HL-60 (cell line): ENCODE measurements around the gene SLC8A2.
"Not testable (repeated sequence)": the region's sequence is repeated elsewhere in the genome, so short reads cannot be mapped to it uniquely, and the experiment has no call there.

ENCODE experiments used
- CTCF ChIP-seq: IDR thresholded peaks from one replicate; pipeline ENCODE4 v1.5.1; 2011; ENCODE audit warnings: low read length, control low read depth, inconsistent platforms; ENCODE audit not compliant: insufficient read depth
- REST ChIP-seq: IDR thresholded peaks from 2 replicates; pipeline ENCODE4 v1.6.1; 2012; ENCODE audit warnings: low read depth; ENCODE audit not compliant: insufficient replicate concordance
- SPI1 ChIP-seq: IDR thresholded peaks from 2 replicates; pipeline ENCODE4 v1.6.1; 2012; ENCODE audit warnings: low read depth, mild to moderate bottlenecking, borderline replicate concordance

- not testable (repeated sequence) for TF ChIP-seq CTCF, SPI1, REST
These were observed 87.8 kb downstream of the SLC8A2 start for GRCh38 chr19:47383890-47384289.
